IPS-18a (cell line): ENCODE results near the gene CAMK2D.

Experiments used
- H3K27ac ChIP-seq: one replicate; pipeline ENCODE4 v1.5.1; 2013; ENCODE audit warnings: low read length
- H3K27me3 ChIP-seq: one replicate; pipeline ENCODE4 v1.6.1; 2013; ENCODE audit warnings: mild to moderate bottlenecking, low read length; ENCODE audit not compliant: control insufficient read depth, insufficient read depth
- H3K36me3 ChIP-seq: one replicate; pipeline ENCODE4 v1.6.1; 2013; ENCODE audit warnings: low read depth, low read length; ENCODE audit not compliant: control insufficient read depth
- H3K4me1 ChIP-seq: one replicate; pipeline ENCODE4 v1.6.1; 2013; ENCODE audit warnings: low read depth, low read length; ENCODE audit not compliant: control insufficient read depth
- H3K4me3 ChIP-seq: one replicate; pipeline ENCODE4 v1.5.1; 2013; ENCODE audit warnings: low read length
- H3K9ac ChIP-seq: one replicate; pipeline ENCODE4 v1.6.1; 2013; ENCODE audit warnings: mild to moderate bottlenecking, low read length, moderate library complexity
- H3K9me3 ChIP-seq: one replicate; pipeline ENCODE4 v1.6.1; 2013; ENCODE audit warnings: low read depth, low read length; ENCODE audit not compliant: control insufficient read depth

Gene CAMK2D

DNA sequence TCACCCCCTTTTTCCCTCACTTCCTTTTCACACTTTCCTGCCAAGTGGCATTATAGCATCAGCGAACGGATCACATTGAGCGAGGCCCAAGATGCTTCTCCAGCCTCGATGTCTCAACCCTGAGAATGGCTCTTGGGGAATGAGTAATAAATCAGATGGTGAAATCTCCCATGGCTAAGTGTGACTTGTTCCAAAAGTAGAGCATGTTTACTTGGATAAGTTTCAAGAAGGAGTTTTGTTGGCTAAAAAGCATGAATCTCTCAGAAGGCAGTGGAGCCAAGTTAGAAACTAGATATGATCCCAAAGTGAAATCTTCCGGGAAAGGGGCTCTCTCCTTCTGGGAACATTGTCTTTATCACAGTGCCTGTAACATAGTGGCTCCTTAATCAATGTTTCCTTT is 316.3 kb downstream of the CAMK2D start:
- H3K27ac ChIP-seq, result no peak overlapping the region

GRCh38 chr4:113444386-113444785 is 317.2 kb downstream of the CAMK2D start:
- Histone ChIP-seq H3K4me3 (no peak overlapping the region), H3K27ac (no peak overlapping the region), H3K36me3 (no peaks in the 10 kb centered on the region), H3K9me3 (no peaks in the 10 kb centered on the region), H3K4me1 (peaks cover 3% of the 10 kb centered on the region), H3K9ac (no peak overlapping the region), H3K27me3 (no peaks in the 10 kb centered on the region)

More for the DNA sequence above, 316.3 kb downstream of the CAMK2D start:
- peaks cover 3% of the 10 kb centered on the region for H3K4me1 ChIP-seq
- no peaks in the 10 kb centered on the region for H3K36me3 ChIP-seq
- H3K4me3 ChIP-seq, result no peak overlapping the region
- H3K9me3 ChIP-seq, result no peaks in the 10 kb centered on the region
- H3K27me3 ChIP-seq, result no peaks in the 10 kb centered on the region
- H3K9ac ChIP-seq, result no peak overlapping the region

DNA sequence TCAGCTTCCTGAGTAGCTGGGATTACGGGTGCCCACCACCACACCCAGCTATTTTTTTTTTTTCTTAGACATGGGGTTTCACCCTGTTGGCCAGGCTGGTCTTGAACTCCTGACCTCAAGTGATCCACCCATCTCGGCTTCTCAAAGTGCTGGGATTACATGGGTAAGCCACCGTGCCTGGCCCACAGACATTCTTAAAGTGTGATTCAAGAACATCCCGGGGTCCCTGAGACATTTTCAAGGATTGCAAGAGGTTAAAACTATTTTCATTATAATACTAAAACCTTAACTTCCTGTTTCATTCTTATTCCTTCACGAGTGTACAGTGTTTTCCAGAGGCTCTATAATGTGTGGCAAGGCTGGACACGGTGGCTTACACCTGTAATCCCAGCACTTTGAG is 318.7 kb downstream of the CAMK2D start:
- Histone ChIP-seq H3K27me3 (no peaks in the 10 kb centered on the region), H3K9ac (no peak overlapping the region), H3K4me3 (no peak overlapping the region), H3K27ac (no peak overlapping the region), H3K36me3 (no peaks in the 10 kb centered on the region), H3K9me3 (no peaks in the 10 kb centered on the region), H3K4me1 (peaks cover 3% of the 10 kb centered on the region)

- Histone ChIP-seq H3K4me1 (peaks cover 7% of the 10 kb centered on the region), H3K27me3 (no peaks in the 10 kb centered on the region), H3K4me3 (no peak overlapping the region), H3K9ac (no peak overlapping the region), H3K36me3 (no peaks in the 10 kb centered on the region), H3K27ac (no peak overlapping the region), H3K9me3 (no peaks in the 10 kb centered on the region)
These were observed 321.2 kb downstream of the CAMK2D start for GRCh38 chr4:113440371-113440770.

DNA sequence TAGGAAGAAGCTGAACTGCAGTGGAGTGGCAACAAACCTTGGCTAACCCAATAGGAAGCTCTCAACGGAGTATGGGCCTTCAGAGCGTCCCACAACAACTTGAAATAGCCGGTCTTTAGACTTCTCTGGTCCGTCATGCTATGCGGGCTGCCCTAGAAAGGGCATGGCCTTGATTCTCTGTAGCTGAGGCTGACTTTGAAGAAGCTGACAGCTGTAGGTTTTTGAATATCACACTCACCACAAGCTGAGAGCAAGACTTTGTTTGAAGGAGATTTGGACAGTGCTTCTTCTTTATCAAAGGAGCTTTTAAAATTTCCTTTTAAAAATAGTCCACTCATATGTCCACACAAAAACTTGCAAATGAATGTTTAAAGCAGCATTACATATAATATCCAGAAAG is 322.9 kb downstream of the CAMK2D start:
- no peaks in the 10 kb centered on the region for H3K27me3 ChIP-seq
- H3K27ac ChIP-seq, result no peak overlapping the region
- H3K4me1 ChIP-seq, result peaks cover 7% of the 10 kb centered on the region
- H3K9ac ChIP-seq, result no peak overlapping the region
- no peaks in the 10 kb centered on the region for H3K9me3 ChIP-seq
- H3K36me3 ChIP-seq, result no peaks in the 10 kb centered on the region
- no peak overlapping the region for H3K4me3 ChIP-seq

GRCh38 chr4:113437129-113437528 is 324.4 kb downstream of the CAMK2D start:
- Histone ChIP-seq H3K4me3 (no peak overlapping the region), H3K27me3 (no peaks in the 10 kb centered on the region), H3K9me3 (no peaks in the 10 kb centered on the region), H3K4me1 (peaks cover 7% of the 10 kb centered on the region), H3K36me3 (no peaks in the 10 kb centered on the region), H3K27ac (no peak overlapping the region), H3K9ac (no peak overlapping the region)

DNA sequence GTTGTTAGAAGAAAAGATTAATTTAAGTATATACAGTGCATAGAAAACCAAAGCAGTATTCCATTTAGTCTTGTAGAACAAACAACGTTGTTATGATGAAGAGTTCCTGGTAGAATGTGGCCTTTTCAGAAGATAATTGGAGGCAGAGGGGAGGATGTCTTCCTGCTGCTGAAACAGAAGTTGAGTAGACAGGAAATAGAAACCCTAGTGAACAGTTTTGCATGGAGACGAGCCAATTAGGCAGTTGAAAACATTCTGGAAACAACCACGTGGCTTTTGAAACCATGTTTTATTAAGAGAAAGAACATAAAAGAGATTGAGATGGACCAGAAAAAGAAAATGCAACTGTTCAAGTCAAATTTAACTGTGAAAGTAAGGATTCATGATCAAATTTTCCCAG is 325.2 kb downstream of the CAMK2D start:
- no peak overlapping the region for H3K4me3 ChIP-seq
- no peak overlapping the region for H3K9ac ChIP-seq
- H3K27ac ChIP-seq, result no peak overlapping the region
- H3K27me3 ChIP-seq, result no peaks in the 10 kb centered on the region
- no peaks in the 10 kb centered on the region for H3K36me3 ChIP-seq
- H3K9me3 ChIP-seq, result no peaks in the 10 kb centered on the region
- peaks cover 7% of the 10 kb centered on the region for H3K4me1 ChIP-seq

- no peak overlapping the region for H3K27ac ChIP-seq
- no peaks in the 10 kb centered on the region for H3K36me3 ChIP-seq
- no peaks in the 10 kb centered on the region for H3K9me3 ChIP-seq
- no peak overlapping the region for H3K9ac ChIP-seq
- peaks cover 7% of the 10 kb centered on the region for H3K4me1 ChIP-seq
- no peak overlapping the region for H3K4me3 ChIP-seq
- H3K27me3 ChIP-seq, result no peaks in the 10 kb centered on the region
These were observed 325.6 kb downstream of the CAMK2D start for GRCh38 chr4:113435893-113436292.

DNA sequence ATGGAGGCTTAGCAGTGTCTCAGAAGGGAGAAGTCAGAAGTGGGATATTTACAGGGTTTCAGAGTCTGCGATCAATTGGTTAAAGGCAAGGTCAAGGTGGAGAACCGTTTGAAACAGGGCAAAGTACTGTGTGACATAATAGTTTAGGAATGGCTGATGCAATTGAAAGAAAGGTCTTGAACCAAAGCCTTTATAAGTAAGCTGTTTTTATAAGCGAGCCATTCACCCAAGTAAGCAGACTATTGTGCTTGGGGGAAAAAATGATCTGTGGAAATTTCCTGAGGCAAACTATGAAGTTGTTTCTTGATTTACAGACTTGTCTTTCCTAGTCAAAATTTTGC is 327.3 kb downstream of the CAMK2D start:
- H3K4me3 ChIP-seq, result no peak overlapping the region
- no peak overlapping the region for H3K27ac ChIP-seq
- no peaks in the 10 kb centered on the region for H3K36me3 ChIP-seq
- peaks cover 7% of the 10 kb centered on the region for H3K4me1 ChIP-seq
- H3K9ac ChIP-seq, result no peak overlapping the region
- H3K27me3 ChIP-seq, result no peaks in the 10 kb centered on the region
- no peaks in the 10 kb centered on the region for H3K9me3 ChIP-seq

GRCh38 chr4:113433536-113434246 is 327.8 kb downstream of the CAMK2D start:
- H3K4me1 ChIP-seq, result peaks cover 7% of the 10 kb centered on the region
- no peaks in the 10 kb centered on the region for H3K27me3 ChIP-seq
- H3K4me3 ChIP-seq, result no peak overlapping the region
- H3K36me3 ChIP-seq, result no peaks in the 10 kb centered on the region
- no peak overlapping the region for H3K9ac ChIP-seq
- no peak overlapping the region for H3K27ac ChIP-seq
- H3K9me3 ChIP-seq, result no peaks in the 10 kb centered on the region

DNA sequence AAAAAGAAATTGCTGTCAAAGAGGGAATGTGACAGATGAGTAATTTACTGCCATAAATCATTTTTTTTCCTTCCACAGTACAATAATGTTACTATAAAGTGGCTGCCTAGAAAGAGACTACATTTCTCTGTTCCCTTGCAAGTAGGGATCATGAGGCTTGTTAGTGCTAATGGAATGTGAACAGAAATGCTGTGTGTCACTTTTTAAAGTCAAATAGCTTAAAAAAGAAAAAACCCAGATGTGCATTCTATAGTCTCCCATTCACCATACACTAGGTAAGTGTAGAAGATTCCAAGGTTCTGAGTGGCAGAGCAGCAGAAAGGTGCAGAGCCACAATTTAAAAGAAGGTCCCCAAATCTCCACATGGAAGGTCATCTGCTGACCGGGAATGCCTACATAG is 328.4 kb downstream of the CAMK2D start:
- no peaks in the 10 kb centered on the region for H3K36me3 ChIP-seq
- no peak overlapping the region for H3K9ac ChIP-seq
- H3K27ac ChIP-seq, result no peak overlapping the region
- peaks cover 7% of the 10 kb centered on the region for H3K4me1 ChIP-seq
- H3K9me3 ChIP-seq, result no peaks in the 10 kb centered on the region
- H3K27me3 ChIP-seq, result no peaks in the 10 kb centered on the region
- H3K4me3 ChIP-seq, result no peak overlapping the region

- Histone ChIP-seq H3K4me3 (no peak overlapping the region), H3K9me3 (no peaks in the 10 kb centered on the region), H3K9ac (no peak overlapping the region), H3K27ac (no peak overlapping the region), H3K4me1 (no peaks in the 10 kb centered on the region), H3K27me3 (no peaks in the 10 kb centered on the region), H3K36me3 (no peaks in the 10 kb centered on the region)
These were observed 337.9 kb downstream of the CAMK2D start for GRCh38 chr4:113423631-113424030.
